Measurements from ENCODE around the gene AGTRAP.

Gene AGTRAP

DNA sequence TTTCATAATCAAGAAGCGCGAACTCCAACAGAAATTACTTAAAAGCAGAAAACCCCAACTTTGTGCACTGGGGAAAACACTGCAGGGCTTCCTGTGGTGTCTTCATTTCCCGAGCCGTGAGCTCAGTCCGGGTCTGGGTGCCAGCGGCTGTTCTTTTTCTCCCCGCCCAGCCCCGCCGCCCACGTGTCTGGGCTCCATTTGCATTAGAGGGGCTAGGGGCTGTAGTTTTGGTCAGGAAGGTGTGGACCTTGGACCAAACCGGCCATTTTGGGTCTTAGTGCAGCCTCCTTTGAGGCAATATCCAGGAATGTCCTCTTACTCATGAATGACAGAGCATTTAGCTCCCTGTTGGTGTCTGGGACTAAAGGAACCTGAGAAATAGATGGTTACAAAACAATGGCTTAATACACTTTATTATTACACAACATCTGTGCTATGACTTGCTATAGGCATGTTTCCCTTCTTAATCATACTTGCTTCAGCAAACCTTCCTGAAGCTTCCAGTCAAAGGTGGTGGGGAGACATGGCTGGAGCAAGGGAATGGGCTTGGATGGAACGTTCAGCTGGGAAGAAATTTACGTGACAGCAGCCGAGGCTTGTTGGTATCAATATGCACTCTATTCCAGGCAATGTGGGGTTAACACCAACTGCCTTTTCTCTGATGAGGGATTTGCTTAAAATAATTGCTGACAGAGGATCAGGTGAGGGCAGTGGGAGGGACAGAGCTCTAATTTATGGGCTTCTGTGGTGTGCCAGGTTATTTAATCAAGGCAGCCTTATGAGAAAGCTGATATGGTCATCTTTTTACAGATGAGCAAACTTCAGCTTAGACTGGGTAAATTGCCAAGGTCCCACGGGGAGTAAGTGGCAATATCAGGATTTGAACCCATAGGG is 1.1 kb downstream of the AGTRAP start:
- DNase-seq = no peak

DNA sequence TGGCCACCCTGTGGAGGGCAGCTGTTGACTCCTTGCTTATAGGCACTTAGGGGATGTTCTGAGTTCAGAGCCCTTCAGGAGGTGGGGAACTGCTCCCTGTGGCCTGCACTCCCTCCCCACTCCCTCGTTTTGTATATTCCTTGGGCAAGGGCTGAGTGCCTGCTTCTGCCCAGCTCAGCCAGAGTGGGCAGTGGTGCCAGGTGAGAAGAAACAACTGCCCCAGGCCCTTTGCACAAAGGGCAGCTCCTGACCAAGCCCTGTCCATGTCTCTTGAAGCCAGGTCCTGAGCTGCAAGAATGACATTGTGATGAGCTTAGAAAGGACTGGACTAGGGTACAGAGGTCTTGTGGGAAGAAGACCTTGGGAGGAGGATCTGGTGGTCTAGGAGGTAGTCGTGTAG is 2.2 kb downstream of the AGTRAP start:
- DNase-seq = no peak

DNA sequence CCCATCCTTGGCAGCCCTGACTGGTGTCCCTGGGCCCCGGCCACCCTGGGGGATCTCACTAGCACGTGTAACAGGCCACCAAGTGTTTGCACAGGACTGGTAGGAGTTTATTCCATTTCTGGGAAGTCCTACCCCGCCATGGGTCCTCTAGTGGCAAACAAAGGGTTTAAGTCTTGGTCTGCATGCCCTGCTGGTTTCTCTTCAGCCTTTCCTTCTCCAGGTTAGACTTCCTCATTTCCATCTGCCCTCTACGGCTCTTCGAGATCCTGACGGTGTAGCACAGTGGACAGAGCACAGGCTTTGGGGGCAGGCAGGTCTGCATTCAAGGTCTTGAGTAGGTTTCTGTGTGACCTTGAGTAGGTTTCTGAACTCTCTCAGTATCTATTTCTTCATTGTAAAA is 2.8 kb downstream of the AGTRAP start:
- DNase-seq = no peak

GRCh38 chr1:11740258-11741192 is 4.6 kb downstream of the AGTRAP start:
- DNase-seq = no peak

DNA sequence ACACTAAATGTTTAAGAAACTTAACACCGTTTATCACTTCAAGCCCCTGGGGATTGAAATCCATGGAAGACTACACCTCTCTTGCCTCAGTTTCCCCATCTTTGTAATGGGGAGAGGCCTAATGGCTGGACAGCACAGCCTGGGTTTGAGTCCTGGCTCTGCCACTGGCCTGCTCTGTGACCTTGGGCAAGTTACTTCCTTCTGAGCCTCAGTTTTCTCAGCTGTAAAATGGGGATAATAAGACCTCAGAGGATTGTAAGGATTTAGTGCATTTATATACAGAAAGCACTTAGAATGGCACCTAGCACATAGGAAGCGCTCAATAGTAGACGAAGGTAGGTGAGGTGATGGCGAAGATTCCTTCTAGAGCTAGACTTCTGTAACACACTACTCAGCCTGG is 5.5 kb downstream of the AGTRAP start:
- DNase-seq = no peak

DNA sequence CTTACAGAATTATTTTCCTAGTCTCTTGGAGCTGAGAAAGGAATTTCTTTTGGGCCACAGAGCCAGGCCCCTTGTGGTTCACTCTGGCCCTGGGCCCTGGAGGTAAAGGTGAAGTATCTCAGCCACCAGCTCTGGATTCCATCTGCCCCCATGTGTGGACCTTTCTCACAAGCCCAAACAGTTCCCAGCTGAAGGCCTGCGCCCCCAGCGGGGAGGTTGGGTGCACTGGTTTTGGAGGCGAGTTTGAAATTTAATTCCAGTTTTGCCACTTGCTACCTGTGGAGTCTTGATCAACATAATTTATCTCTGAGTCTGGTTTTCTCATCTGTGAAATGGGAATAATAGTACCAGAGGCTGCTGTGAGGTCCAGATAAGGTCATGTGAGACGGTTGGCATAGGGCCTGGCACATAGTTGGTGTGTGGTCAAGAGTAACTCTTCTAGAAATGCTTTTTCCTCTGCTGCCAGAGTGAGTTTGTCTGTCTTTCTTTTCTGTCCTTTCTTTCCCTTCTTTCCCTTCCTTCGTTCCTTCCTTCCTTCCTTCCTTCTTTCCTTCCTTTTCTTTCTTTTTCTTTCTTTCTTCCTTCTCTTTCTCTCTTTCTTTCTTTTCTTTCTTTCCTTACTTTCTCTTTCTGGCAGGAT is 6.1 kb downstream of the AGTRAP start:
- DNase-seq = no peak

DNA sequence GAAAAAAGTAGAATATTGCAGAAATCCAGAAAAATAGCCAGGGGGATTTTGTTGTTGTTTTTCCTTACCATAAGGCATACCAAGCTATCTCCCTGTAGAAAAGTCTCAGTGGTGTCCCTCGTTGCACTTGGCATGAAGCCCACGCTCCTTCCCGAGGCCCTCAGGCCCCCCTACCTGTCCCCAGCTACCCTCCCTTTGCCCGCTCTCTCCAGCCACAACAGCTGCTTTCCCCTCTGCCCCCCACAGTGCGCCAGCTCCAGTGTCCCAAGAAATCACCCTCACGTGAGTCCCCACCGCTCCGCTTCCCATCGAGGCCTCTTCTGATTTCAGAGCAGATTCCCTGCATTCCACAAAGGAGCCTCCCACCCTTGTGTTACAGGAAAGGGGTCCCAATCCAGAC is 8.4 kb downstream of the AGTRAP start:
- no peak for DNase-seq

DNA sequence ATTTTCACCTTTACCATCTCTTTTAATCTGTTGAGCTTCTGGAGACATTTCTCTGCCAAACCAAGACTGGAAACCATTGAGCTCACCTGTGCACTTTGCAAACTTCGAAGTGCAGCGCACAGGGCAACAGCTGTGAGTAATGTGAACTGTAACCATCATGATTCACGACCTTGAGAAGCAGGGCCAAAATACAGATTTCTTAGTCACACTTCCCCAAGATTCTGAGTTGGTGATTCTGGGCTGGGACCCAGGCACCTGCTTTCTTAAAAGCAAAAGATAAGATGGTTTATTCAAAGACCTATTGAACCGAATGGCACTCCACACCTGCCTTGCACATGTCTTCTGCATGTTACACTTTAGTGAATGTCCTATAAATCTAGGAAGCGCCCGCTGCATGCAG is 10.2 kb downstream of the AGTRAP start:
- no peak for DNase-seq

DNA sequence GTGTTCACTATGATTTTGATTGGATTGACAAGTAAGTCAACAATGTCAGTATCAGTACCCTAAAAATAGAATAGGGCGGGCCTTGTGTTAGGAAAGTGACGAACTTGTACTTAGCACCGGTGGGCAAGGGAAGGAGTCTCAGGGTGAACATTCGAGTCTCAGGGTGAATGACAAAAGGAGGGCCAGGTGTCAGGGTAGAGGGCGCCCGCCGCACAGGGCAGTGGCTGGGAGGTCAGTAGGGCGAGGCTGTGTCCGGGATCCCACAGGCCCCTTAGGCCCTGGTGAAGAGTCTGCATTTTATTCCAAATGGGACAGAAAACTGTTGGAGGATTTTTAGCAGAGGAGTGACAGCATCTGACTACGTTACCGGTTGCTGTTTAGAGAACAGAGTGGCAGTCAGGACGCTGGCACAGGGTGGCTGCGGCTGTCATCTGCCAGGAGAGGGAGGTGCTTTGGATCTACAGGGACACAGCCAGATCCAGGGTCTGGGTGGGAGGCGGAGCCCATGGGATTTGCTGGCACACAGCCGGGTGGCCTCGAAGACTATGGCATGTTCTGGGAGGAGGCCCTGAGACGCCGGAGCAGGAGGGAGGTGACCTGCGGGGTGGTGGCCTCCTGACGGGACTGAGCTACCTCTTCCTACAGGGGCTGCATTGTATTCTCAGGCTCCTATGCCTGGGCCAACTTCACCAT is 11.0 kb downstream of the AGTRAP start:
- DNase-seq = no peak

DNA sequence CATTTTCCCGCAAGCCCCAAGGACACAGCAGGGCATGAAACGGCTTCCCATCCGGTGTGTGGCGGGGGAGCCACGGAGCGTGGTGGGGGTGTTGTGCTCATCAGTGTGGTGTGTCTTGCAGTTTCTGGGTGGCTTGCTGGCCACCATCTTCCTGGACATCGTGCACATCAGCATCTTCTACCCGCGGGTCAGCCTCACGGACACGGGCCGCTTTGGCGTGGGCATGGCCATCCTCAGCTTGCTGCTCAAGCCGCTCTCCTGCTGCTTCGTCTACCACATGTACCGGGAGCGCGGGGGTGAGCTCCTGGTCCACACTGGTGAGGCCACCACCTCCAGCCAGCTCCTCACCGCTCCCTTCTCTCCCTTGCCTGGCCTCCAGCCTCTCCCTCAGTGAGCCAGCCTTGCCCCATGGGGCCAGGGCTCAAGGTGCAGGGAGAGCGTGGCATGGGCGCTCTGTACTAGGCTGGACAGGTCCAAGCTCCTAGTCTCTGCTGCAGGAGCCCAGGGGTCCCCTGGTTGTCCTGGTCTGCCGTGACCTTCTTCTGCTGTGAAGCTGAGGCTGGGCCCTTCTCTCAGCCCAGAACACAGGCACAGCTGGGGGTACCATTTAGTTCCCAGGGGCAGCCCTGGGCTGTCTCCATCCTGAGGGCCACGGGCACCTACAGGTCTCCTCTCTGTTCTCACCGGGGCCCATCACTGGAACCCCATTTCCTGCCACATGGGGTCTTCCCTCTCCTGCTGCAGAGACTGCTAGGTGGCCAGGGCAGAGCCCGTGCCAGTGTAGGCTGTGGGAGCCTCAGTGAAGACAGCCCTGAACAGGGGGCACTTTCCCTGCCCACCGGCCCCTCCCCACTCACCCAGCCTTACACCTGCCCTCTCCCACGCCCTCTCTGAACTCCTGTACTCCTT is 12.6 kb downstream of the AGTRAP start:
- no peak for DNase-seq

DNA sequence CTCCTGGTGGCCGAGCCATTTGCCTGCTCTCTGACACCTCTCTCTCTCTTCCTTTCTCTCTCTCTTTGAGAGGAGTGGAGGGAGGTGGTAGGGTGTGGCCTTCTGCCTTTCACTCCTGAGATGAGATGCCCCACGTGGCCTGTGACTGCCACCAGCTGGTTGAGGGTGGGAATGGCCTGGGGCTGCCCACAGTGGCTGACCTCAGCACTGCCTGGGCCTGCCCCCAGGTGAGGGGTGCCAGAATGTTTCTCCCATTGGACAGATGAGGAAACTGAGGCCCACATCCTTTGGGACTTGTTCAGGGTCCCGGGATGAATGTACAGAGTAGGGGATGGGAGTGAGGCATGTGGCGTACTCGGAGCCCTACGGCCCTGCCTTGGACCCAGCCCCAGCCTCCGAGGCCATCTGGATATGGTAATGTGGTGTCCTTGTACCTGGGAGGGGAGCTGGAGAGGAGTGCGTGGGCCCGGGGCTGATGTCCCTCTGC is 13.3 kb downstream of the AGTRAP start:
- DNase-seq = peak; percentile 50

GRCh38 chr1:11749996-11750395 is 14.1 kb downstream of the AGTRAP start:
- DNase-seq = no peak

DNA sequence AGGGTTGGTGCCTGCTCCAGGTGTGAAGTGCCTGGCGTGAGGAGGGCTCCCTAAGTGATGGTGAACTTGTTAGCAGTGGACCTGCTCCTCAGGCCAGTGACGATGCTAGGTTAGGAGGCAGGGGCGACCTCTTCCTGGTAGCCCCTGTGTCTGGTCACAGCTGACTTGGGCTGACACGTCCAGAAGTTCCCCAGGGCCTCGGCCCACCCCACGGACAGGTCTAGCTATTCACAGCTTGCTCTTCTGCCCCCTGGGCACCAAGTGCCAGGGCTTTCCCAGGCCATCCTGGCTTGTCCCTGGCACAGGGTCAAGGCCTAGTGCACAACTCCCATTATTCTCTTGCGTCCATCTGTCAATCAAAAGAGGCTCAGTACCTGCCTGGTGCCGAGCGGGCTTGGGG is 15.2 kb downstream of the AGTRAP start:
- DNase-seq = no peak

GRCh38 chr1:11752359-11753088 is 16.6 kb downstream of the AGTRAP start:
- no peak for DNase-seq

DNA sequence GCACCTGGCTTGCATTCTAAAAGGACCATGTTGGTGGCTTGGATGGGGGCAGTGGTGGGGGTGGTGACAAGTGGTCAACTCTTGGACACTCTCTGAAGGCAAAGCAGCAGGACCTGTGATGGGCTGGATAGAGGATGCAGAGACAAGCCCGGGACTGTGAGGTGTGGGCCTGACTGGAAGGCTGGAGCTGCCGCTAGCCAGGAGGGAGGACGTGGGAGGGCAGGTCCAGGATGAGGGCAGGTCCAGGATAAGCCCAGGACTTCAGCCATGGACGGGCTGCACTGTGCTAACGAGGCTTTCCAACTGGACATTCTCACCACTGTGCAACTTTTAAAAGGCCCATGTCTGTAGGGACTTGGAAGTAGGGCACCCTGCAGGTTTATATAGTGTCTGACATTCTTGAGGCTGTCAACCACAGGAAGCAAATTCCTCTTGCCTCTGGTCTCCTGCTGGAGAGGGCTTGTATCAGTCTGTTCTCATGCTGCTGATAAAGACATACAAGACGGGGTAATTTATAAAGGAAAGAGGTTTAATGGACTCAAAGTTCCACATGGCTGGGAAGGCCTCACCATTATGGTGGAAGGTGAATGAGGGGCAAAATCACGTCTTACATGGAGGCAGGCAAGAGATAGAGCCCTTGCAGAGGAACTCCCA is 17.7 kb downstream of the AGTRAP start:
- DNase-seq = no peak

- no peak for DNase-seq
These were observed 21.1 kb downstream of the AGTRAP start for GRCh38 chr1:11757047-11757446.

- no peak for DNase-seq
These were observed 23.9 kb downstream of the AGTRAP start for GRCh38 chr1:11759791-11760190.

DNA sequence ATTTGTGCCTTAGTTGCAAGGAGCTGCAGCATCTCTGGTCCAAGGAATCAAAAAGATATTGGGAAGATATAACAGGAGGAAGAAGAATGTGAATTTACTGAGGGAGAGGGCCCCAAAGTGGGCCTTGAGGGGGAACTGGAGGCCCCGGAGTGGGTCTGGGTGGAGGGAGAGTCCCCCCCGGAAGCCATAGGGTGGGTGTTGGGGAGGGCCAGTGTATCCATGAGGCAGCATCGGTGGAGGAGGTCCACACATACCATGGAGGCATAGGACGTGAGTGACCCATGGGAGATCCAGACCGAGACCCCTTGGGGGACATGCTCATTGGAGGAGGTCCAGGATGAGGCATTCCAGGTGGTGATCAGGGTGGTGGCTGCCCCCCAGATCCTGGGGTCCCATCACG is 25.3 kb downstream of the AGTRAP start:
- no peak for DNase-seq

DNA sequence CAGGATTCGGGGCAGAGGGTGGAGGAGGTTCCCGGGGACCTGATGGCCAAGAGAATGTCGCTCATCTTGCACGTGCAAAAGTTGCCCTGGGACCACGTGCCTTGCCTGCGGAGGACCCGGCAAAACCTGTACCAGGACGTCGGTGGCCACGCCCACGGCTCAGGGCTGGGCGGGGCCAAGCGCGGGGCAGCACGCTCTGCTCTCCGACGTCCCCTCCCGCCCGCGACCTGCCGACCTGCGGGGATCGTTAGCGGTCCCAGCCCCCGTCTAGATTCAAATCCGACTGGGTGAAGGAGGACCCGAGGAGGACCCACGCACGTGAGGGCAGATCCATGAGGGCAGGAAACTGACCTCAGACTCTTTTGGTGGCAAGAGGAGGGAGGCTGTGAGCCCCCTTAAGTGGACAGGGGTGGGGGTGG is 26.1 kb downstream of the AGTRAP start, which contains the start of gene C1orf167:
TSS of gene C1orf167 (plus strand) at position 206 of the 419 bp plus-strand sequence. CDS start 2,208 bp downstream, outside the sequence.
- DNase-seq = no peak

- no peak for DNase-seq
These were observed 28.2 kb downstream of the AGTRAP start for GRCh38 chr1:11764115-11764514.
